HepG2 (cell line): ENCODE results near the gene SAMD8. TPM values are rescaled to one million over a fixed set of nuclear protein-coding genes. Genes with fewer than 3 reads are reported as not detected.

Experiments used
- ARNTL ChIP-seq: sonication (generic); formaldehyde crosslinking; IDR thresholded peaks from 2 replicates; pipeline ENCODE4 v1.4.0; 2020; ENCODE audit warnings: mild to moderate bottlenecking, missing genetic modification reagents
- ATF1 ChIP-seq: IDR thresholded peaks from 2 replicates; pipeline ENCODE4 v1.6.1; 2016; ENCODE audit warnings: mild to moderate bottlenecking, control low read depth
- GFI1 ChIP-seq: sonication (generic); formaldehyde crosslinking; IDR thresholded peaks from 2 replicates; pipeline ENCODE4 v1.5.0; 2020; ENCODE audit warnings: missing genetic modification reagents, mild to moderate bottlenecking, borderline replicate concordance
- HCFC1 ChIP-seq: fragments of 150-350 bp; IDR thresholded peaks from 2 replicates; pipeline ENCODE4 v1.6.1; 2014; ENCODE audit warnings: low read depth, low read length
- KDM6A ChIP-seq: IDR thresholded peaks from 2 replicates; pipeline ENCODE4 v1.6.1; 2016; ENCODE audit warnings: low read depth
- RARG ChIP-seq: sonication (generic); formaldehyde crosslinking; IDR thresholded peaks from 2 replicates; pipeline ENCODE4 v1.4.0; 2020; ENCODE audit warnings: low read depth, mild to moderate bottlenecking, missing genetic modification reagents
- RORA ChIP-seq: sonication (generic); formaldehyde crosslinking; IDR thresholded peaks from 2 replicates; pipeline ENCODE4 v1.5.0; 2020; ENCODE audit warnings: mild to moderate bottlenecking, missing genetic modification reagents, moderate library complexity
- SALL2 ChIP-seq: sonication (generic); formaldehyde crosslinking; IDR thresholded peaks from 2 replicates; pipeline ENCODE4 v1.8.1; 2023; ENCODE audit warnings: mild to moderate bottlenecking, missing genetic modification reagents, inconsistent platforms
- SRF ChIP-seq: IDR thresholded peaks from 2 replicates; pipeline ENCODE4 v1.6.1; 2011; ENCODE audit warnings: mild to moderate bottlenecking, low read depth, low read length, moderate library complexity
- ZFX ChIP-seq: sonication (generic); formaldehyde crosslinking; IDR thresholded peaks from 2 replicates; pipeline ENCODE4 v1.4.0; 2020; ENCODE audit warnings: mild to moderate bottlenecking, low read depth, missing genetic modification reagents, moderate library complexity
- ZHX2 ChIP-seq, 2 experiments: sonication (generic) in 1 of 2; formaldehyde crosslinking in 1 of 2; IDR thresholded peaks; 2 replicates each; pipeline versions ENCODE4 v1.6.1 to v1.9.0; 2014 to 2022; ENCODE audit warnings: antibody characterized with exemption in 1 of 2, borderline replicate concordance in 1 of 2, inconsistent platforms in 1 of 2, low read depth in 1 of 2, missing genetic modification reagents in 1 of 2
- ZNF432 ChIP-seq: sonication (generic); formaldehyde crosslinking; IDR thresholded peaks from 2 replicates; pipeline ENCODE4 v1.5.0; 2020; ENCODE audit warnings: missing genetic modification reagents, mild to moderate bottlenecking, borderline replicate concordance
- ZNF563 ChIP-seq: sonication (generic); formaldehyde crosslinking; IDR thresholded peaks from 2 replicates; pipeline ENCODE4 v1.8.0; 2022; ENCODE audit warnings: mild to moderate bottlenecking, moderate library complexity, missing genetic modification reagents
- polyA plus RNA-seq, 8 experiments: library from polyadenylated mRNA; depleted of rRNA in 3 of 8; stranded (reverse) in 7 of 8; unstranded in 1 of 8; fragments of >200 nt; fragmentation: Illumina TruSeq in 4 of 8; extraction: Trizol in 4 of 8; gene quantifications; 2 replicates each; pipeline versions ENCODE4 v1.2.1 to v1.2.3, GENCODE V29; 2011 to 2016; ENCODE audit warnings: low read depth in 4 of 8, missing spikeins in 1 of 8, mixed read lengths in 1 of 8; ENCODE audit not compliant: insufficient read depth in 1 of 8
- total RNA-seq, 5 experiments: library from RNA; depleted of rRNA; stranded (reverse); fragments of >200 nt; fragmentation: Illumina TruSeq; extraction: Trizol; gene quantifications; 2 replicates each; pipeline ENCODE4 v1.2.3, GENCODE V29; 2016; ENCODE audit warnings: low read depth in 1 of 5
- TF ChIP-seq, protein P1 (sequence below): sonication (generic); formaldehyde crosslinking; IDR thresholded peaks from 2 replicates; pipeline ENCODE4 v1.9.0; 2021; ENCODE audit warnings: missing genetic modification reagents, borderline replicate concordance
- TF ChIP-seq, protein P2 (sequence below): sonication (generic); formaldehyde crosslinking; IDR thresholded peaks from 2 replicates; pipeline ENCODE4 v1.4.0; 2020; ENCODE audit warnings: missing genetic modification reagents, mild to moderate bottlenecking, borderline replicate concordance

The SAMD8 gene
- total and polyA plus RNA-seq, 2 of the 13 experiments (the other 11 are each of a cell fraction or from before 2014, with no cell fraction given) = 10.4 to 13.2 TPM

GRCh38 chr10:75099952-75100763, 11.3 kb upstream of the SAMD8 start (continued):
- TF ChIP-seq ZHX2 (IDR thresholded peaks at IDR 0.05; ENCODE audit: low read depth) = no peak
- no peak for TF ChIP-seq ZHX2 (CRISPR knock-in tag; IDR thresholded peaks at IDR 0.05; ENCODE audit: borderline replicate concordance)
- TF ChIP-seq RORA = no peak
- TF ChIP-seq, protein P1, sequence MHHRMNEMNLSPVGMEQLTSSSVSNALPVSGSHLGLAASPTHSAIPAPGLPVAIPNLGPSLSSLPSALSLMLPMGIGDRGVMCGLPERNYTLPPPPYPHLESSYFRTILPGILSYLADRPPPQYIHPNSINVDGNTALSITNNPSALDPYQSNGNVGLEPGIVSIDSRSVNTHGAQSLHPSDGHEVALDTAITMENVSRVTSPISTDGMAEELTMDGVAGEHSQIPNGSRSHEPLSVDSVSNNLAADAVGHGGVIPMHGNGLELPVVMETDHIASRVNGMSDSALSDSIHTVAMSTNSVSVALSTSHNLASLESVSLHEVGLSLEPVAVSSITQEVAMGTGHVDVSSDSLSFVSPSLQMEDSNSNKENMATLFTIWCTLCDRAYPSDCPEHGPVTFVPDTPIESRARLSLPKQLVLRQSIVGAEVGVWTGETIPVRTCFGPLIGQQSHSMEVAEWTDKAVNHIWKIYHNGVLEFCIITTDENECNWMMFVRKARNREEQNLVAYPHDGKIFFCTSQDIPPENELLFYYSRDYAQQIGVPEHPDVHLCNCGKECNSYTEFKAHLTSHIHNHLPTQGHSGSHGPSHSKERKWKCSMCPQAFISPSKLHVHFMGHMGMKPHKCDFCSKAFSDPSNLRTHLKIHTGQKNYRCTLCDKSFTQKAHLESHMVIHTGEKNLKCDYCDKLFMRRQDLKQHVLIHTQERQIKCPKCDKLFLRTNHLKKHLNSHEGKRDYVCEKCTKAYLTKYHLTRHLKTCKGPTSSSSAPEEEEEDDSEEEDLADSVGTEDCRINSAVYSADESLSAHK = no peak
- TF ChIP-seq ZNF563 (CRISPR knock-in tag) = 0 out of 2 replicates have a peak, but pooled peaks have one; percentile 38
- TF ChIP-seq ZNF432 (CRISPR knock-in tag) = no peak
- TF ChIP-seq, protein P2, sequence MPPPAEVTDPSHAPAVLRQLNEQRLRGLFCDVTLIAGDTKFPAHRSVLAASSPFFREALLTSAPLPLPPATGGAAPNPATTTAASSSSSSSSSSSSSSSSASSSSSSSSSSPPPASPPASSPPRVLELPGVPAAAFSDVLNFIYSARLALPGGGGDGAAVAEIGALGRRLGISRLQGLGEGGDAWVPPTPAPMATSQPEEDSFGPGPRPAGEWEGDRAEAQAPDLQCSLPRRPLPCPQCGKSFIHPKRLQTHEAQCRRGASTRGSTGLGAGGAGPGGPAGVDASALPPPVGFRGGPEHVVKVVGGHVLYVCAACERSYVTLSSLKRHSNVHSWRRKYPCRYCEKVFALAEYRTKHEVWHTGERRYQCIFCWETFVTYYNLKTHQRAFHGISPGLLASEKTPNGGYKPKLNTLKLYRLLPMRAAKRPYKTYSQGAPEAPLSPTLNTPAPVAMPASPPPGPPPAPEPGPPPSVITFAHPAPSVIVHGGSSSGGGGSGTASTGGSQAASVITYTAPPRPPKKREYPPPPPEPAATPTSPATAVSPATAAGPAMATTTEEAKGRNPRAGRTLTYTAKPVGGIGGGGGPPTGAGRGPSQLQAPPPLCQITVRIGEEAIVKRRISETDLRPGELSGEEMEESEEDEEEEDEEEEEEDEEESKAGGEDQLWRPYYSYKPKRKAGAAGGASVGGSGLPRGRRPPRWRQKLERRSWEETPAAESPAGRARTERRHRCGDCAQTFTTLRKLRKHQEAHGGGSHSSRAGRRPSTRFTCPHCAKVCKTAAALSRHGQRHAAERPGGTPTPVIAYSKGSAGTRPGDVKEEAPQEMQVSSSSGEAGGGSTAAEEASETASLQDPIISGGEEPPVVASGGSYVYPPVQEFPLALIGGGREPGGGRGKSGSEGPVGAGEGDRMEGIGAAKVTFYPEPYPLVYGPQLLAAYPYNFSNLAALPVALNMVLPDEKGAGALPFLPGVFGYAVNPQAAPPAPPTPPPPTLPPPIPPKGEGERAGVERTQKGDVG (CRISPR knock-in tag) = no peak
- peak; percentile 68; the same call in 1 of the 2 replicates for TF ChIP-seq ZFX (CRISPR knock-in tag)
- no peak for TF ChIP-seq HCFC1
- TF ChIP-seq ARNTL = no peak
- TF ChIP-seq RARG (CRISPR knock-in tag) = no peak
- TF ChIP-seq SRF = no peak
- no peak for TF ChIP-seq ATF1
- TF ChIP-seq GFI1 = no peak
- no peak; the same call in 1 of the 2 replicates for TF ChIP-seq SALL2 (CRISPR knock-in tag)
- TF ChIP-seq KDM6A = no peak
